SIG-M5 treated with dmso at 0.1 percent for 504 hours (cell line): Measurements from ENCODE around the gene MDM2.
A peak's percentile ranks its signal among the peaks of the same experiment; 100 is the strongest.
"Not testable (repeated sequence)": the region's sequence is repeated elsewhere in the genome, so short reads cannot be mapped to it uniquely, and the experiment has no call there.

Experiments
- DNase-seq: peaks from one replicate; lab custom pipeline; 2025; ENCODE audit not compliant: unreplicated experiment; lab: John Stamatoyannopoulos, UW

MDM2 gene

DNA sequence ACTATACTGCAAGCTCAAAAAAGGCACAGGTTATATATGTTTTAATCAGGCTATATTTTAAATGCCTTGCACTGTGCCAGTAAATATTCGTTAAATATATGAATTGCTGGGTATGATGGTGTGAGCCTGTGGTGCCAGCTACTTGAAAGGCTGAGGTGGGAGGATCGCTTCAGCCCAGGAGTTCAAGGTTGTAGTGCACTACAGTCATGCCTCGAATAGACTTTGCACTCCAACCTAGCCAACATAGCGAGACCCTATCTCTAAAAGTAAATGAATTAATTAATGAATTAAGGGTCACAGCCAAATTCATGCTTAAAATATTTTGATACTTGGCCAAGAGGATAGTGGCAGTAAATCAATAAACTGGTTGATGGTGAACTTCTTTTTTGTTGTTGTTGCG lies 22.2 kb upstream of the MDM2 start:
- no peak for DNase-seq

DNA sequence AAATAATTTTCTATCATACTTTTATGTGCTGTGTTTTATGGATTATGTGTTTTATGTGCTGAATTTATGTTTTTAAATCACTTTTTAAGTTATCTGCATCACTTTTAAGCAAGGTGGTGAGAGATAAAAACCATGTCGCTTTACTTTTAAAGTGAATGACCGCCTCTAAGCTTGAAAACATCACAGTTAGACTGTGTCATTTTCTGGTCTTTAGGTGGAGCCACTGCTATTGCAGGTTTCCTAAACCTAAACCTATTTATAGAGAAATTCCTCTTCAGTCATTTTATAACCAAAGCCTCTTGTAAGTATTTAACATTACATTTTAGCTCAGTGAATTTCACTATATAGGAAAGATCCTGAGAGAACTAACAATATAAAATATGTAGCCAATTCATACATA lies 21.0 kb upstream of the MDM2 start:
- peak; percentile 73 for DNase-seq

DNA sequence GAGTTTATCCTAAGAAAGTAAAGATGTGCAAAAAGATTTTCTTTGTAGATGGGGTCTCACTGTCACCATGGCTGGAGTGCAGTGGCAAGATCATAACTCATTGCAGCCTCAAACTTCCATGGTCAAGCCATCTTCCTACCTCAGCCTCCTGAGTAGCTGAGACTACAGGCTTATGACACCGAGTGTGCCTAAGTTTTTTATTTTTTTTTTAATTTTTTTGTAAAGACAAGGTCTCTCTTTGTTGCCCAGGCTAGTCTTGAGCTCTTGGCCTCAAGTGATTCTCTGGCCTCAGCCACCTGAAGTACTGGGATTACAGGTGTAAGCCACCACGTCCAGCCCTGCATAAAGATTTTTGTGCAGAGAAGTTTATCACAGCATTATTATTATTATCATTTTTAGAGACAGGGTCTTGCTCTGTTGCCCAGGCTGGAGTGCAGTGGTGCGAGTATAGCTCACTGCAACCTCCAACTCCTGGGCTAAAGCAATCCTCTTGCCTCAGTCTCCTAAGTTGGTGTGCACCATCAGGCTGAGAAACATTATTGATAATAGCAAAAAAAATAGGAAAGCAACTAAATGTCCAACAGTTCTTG lies 19.3 kb upstream of the MDM2 start:
- no peak for DNase-seq

DNA sequence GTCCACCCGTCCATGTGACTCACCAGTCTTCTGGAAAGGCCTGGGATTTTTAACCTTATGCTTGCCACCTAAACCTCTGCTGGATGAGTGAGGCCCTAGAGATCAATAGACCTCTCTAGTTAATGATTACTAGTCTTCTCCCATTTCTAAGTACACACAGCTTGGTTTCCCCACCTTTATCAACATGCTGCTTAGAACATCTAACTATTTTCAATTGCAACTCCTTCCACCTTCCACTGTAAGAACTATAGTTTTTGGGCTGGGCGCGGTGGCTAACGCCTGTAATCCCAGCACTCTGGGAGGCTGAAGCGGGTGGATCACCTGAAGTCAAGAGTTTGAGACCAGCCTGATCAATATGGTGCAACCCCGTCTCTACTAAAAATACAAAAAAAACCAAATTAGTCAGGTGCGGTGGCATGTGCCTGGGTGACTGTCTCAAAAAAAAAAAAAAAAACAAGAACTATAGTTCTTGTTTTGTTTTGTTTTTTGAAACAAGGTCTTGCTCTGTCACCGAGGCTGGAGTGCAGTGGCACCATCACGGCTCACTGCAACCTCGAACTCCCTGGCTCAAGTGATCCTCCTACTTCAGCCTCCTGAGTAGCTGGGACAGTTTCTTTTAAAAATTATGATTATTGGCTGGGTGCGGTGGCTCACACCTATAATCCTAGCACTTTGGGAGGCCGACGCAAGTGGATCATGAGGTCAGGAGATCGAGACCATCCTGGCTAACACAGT lies 18.7 kb upstream of the MDM2 start:
- DNase-seq, result no peak

DNA sequence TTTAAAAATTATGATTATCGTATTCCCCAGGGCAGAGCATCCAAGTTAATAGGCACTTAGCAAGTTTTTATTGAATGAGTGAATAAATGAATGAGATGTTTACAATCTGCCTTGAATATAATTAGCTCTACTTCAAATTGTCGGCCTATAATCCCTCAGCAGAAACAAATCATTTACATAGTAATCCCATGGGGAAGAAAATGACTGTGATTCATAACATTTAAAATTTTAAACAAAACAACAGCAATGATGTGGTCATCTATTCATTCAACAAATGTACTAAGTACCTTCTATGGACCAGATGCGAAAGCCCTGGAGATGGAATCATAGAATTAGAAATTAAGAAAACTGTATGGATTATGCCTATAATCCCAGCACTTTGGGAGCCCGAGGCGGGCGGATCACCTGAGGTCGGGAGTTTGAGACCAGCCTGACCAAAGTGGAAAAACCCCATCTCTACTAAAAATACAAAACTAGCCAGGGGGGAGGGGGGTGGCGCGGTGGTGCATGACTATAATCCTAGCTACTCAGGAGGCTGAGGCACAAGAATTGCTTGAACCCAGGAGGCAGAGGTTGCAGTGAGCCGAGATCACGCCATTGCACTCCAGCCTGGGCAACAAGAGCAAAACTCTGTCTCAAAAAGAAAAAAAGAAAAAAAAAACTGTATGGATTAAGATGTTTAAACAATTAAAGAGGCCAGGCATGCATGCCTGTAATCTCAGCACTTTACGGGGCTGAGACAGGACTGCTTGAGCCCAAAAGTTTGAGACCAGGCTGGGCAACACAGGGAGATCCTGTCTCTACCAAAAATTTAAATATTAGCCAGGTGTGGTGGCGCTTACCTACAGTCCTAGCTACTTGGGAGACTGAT lies 17.7 kb upstream of the MDM2 start:
- DNase-seq, result no peak

DNA sequence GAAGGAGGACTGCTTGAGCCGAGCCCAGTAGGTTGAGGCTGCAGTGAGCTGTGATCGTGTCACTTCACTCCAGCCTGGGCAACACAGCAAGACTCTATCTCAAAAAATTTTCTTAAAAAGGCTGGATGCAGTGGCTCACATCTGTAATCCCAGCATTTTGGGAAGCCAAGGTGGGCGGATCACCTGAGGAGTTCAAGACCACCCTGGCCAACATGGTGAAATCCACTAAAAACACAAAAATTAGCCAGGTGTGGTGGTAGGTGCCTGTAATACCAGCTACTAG lies 17.1 kb upstream of the MDM2 start:
- no peak for DNase-seq

DNA sequence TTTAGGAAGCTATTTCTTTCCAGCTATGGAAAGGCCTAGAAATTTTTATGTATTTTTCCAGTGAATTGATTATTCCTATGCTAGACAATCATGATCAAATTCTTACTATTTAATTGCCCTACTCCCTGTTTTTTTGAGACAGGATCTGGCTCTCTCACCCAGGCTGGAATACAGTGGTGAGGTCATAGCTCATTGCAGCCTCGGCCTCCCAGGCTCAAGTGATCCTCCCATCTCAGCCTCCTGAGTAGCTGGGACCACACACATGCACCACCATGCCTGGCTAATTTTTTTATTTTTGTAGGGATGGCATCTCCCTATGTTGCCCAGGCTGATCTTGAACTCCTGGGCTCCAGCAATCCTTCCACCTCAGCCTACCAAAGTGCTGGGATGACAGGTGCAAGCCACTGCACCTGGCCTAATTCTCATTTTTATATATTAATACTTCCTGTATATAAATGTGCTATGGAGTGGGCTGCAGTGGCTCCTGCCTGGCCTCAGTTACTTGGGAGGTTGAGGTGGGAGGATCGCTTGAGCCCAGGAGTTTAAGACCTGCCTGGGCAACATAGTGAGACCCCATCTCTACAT lies 16.0 kb upstream of the MDM2 start:
- DNase-seq, result no peak

DNA sequence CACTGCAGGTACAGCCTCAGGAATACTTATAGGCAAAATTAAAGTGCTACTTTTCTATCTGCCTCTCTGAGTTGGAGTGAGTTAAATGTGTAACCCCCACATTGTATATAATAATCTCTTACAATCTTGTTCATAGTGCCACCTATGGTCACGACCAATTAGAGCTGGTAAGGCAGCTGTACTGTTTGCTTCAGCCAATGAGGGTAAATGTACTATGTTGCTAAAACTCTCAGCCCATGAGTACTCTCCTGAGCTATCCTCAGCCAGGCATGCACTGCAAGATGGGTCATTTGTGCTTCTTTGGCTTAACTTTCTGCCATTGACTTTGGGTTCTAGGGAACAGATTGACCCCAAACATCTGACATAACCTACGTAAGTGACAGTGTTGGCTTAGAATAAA lies 15.0 kb upstream of the MDM2 start:
- DNase-seq, result peak; percentile 76

DNA sequence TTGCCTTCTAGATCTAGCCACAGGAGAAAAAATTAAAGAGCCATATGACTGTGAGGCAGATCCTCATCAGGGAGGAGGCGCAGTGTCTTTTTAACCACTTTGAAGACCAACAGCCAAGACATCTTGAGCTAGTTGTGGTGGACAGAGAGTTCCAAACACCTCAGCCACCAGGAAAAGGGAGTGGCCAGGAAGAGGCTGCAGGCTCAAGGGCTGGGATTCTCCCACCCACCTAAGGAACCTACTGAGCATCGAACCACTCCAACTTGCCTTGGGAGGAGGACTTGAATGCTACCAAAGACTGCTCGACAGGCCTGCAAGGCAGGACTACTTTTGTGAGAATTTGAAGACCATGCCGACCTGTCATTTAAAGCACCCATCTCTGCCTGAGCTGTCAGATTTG lies 14.5 kb upstream of the MDM2 start:
- DNase-seq, result no peak

DNA sequence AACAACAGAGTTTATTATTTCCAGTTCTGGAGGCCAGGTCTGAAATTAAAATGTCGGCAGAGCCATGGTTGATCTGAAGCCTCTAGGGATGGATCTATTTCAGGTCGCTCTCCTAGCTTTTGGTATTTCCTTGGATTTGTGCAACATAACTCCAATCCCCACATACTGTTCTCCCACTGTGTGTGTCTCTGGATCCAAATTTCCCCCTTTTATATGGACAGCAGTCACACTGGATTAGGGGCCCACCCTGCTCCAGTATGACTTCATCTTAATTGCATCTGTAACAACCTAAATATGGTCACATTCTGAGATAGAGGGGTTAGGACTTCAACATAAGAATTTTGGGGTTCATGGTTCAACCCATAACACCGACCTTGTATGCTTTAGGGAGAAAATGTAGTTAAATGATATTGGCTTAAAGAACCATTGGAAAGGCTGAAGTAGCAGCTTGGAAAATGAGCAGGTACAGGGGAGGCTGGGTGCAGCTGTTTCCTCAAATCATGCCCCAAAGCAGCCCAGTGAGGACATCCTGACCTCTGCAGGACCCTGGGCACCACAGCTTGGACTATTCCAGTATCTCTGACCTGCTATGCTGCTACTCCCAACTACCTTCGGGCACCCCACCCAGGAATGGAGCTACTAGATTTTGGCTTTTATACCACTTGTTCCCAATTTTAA lies 13.9 kb upstream of the MDM2 start:
- no peak for DNase-seq

DNA sequence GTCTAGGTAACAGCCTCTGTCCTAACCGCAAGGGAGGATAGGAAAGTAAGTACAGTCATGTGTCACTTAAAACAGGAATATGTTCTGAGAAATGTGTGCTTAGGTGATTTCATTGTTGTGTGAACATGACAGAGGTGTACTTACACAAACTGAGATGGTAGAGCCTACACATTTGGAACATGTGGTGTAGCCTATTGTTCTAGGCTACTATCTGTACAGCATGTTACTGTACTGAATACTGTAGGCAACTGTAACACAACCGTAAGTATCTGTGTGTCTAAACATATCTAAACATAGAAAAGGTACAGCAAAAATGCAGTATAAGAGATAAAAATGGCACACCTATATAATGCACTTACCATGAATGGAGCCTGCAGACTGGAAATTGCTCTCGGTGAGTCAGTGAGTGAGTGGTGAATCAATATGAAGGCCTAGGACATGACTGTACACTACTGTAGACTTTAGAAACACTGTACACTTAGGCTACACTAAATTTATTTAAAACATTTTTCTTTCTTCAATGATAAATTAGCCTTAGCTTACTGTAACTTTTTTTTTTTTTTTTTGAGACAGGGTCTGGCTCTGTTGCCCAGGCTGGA lies 13.2 kb upstream of the MDM2 start:
- no peak for DNase-seq

DNA sequence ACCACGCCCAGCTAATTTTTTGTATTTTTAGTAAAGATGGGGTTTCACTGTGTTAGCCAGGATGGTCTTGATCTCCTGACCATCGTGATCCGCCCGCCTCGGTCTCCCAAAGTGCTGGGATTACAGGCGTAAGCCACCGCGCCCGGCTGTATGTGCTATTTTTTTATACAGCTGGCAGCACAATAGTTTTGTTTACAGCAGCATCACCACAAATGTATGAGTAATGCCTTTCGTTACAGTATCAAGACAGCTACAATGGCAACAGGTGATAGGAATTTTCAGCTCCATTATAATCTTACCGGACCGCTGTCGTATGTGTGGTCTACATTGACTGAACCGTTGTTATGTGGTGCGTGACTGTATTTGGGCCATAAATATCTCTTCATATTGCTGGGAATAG lies 11.6 kb upstream of the MDM2 start:
- DNase-seq, result no peak

DNA sequence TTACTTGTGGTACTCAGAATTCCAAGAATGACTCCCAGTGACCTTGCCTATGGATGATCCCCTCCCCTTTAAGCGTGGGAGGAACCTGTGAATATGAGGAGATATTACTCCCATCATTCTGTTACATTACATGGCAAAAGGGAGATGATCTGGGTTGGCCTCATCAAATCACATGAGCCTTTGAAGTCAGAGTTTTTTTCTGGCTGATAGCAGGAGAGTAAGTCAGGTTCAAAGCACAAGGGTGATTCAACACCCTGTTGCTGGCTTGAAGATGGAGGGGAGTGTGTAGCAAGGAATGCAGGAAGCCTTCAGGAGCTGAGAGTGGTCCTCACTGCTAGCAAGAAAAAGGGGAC lies 9.1 kb upstream of the MDM2 start:
- DNase-seq, result no peak

DNA sequence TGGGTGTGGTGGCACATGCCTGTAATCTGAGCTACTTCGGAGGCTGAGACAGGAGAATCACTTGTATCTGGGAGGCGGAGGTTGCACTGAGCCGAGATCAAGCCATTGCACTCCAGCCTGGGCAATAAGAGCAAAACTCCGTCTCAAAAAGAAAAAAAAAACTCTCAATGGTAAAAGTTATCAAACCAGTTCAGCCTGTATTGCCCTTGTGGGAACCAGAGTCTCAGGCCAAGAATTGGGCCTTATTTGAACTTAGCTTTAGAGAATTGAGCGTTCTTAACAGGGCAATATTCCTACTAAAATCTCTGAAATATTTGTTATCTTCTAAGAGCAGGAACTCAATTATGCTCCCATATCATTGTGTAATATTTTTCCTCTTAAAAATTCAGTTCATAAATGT lies 7.7 kb upstream of the MDM2 start:
- peak; percentile 22 for DNase-seq

DNA sequence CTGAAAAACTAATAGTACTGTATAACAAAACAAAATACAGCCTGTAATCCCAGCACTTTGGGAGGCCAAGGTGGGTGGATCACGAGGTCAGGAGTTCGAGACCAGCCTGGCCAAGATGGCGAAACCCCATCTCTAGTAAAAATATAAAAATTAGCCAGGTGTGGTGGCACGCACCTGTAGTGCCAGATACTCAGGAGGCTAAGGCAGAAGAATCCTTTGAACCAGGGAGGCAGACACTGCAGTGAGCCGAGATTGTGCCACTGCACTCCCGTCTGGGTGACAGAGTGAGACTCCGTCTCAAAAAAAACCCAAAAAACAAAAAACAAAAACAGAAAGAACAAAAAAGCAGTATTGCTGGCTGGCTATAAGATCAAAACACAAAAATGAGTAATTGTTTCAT lies 6.9 kb upstream of the MDM2 start:
- DNase-seq, result not testable (repeated sequence)

DNA sequence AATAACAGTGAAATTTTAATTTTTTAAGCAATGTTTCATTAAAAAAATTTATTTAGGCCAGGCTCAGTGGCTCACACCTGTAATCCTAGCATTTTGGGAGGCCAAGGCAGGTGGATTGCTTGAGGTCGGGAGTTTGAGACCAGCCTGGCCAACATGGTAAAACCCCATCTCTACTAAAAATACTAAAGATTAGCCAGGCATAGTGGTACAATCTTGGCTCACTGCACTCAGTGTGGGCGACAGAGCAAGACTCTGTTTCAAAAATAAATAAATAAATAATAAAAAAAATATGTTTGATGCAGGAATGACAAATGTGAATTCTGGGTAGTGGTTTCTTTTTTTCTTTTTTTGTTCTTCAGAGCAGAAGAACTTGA lies 5.6 kb upstream of the MDM2 start:
- DNase-seq, result not testable (repeated sequence)

DNA sequence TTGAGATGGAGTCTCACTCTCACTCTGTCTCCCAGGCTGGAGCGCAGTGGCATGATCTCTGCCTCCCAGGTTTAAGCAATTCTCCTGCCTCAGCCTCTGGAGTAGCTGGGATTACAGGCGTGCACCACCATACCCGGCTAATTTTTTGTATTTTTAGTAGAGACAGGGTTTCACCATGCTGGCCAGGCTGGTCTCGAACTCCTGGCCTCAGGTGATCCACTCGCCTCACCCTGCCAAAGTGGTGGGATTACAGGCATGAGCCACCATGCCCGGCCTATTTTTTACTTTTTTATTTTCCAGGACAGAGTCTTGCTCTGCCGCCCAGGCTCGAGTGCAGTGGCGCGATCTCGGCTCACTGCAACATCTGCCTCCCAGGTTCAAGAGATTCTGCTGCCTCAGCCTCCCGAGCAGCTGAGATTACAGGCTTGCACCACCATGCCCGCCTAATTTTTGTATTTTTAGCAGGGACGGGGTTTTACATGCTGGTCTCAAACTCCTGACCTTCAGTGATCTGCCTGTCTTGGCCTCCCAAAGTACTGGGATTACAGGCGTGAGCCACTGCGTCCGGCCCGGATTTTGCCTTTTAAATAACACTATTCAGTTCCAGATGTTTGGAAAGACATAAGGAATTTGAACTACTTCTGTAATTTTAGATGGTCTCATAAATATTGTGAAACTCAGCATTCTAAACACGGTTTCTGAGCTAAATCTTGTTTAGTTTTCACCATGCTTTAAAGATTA lies 4.9 kb upstream of the MDM2 start:
- not testable (repeated sequence) for DNase-seq

DNA sequence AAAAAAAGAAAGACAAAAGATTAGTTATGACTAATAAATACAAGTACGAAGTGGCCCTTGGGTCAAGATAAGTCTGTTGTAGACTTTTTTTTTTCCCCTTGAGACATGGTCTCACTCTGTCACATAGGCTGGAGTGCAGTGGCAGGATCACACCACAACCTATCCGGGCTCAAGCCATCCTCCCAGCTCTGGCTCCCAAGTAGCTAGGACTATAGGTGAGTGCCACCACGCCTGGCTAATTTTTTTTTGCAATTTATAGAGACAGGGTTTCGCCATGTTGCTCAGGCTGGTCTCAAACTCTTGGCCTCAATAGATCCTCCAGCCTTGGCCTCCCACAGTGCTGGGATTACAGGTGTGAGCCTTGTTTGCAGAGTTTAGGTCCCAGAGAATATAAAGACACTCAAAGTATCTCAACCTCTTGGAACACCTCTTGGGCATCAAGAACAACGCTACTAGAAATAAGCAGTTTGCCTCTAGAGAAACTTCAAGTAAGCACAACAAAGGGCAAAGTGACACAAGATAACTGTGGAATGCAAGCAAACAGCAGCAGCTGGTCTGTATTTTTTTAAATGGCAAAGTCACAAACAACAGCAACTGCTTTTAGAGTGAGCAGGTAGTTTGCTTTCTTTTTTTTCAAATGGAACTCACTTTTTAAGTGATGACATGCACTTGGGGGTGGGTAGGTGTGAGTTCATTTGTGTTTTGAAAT lies 3.9 kb upstream of the MDM2 start:
- DNase-seq, result no peak

DNA sequence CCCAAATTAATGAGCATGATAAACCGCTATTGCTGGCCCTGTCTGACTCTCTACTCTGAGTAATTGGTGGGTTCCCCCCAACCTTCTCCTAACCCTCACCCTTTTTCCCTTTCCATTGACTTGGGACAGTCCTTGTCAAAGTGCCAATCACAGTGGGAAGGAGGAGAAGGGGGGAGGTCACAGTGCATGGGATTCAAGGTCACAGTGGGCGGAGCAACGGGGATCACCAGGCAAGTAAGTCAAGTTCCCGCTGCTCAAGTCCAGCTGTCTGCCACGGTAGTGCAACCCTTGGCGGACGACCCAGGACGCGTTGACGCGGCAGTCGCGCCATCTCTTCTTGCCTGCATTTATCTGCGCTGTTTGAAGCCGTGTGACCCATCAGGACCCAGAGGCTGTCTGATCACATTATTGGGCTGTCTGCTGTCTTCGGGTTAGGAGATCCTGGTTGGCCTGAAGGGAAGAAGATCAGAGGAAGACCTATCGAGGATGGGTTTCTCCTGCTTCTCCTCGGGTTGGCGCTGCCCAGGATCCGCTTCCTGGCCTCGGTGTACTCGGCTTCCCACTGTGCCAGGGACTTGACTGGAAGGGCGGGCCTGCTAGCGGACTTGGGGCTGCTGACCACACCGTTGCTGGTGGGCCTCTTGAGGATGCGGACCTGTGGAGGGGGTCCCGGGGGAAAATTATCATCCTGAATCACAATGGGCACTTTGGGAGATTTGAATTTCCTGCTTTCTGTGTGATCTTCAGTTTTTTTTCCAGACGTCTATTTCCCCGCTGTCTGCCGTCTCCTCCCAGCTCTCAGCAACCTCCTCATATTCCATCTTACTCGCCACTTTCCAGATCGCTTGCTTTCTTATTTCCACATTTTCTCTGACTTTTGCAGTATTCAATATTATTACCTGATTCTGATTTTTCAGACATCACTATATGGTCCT lies 3.1 kb upstream of the MDM2 start:
- no peak for DNase-seq
